ENCODE results near the gene SLC52A3. TPM values are rescaled to one million over a fixed set of nuclear protein-coding genes. Genes with fewer than 3 reads are reported as not detected.

The SLC52A3 gene
- total RNA-seq, 1 donor from 2014 or later, result 2.8 TPM

DNA sequence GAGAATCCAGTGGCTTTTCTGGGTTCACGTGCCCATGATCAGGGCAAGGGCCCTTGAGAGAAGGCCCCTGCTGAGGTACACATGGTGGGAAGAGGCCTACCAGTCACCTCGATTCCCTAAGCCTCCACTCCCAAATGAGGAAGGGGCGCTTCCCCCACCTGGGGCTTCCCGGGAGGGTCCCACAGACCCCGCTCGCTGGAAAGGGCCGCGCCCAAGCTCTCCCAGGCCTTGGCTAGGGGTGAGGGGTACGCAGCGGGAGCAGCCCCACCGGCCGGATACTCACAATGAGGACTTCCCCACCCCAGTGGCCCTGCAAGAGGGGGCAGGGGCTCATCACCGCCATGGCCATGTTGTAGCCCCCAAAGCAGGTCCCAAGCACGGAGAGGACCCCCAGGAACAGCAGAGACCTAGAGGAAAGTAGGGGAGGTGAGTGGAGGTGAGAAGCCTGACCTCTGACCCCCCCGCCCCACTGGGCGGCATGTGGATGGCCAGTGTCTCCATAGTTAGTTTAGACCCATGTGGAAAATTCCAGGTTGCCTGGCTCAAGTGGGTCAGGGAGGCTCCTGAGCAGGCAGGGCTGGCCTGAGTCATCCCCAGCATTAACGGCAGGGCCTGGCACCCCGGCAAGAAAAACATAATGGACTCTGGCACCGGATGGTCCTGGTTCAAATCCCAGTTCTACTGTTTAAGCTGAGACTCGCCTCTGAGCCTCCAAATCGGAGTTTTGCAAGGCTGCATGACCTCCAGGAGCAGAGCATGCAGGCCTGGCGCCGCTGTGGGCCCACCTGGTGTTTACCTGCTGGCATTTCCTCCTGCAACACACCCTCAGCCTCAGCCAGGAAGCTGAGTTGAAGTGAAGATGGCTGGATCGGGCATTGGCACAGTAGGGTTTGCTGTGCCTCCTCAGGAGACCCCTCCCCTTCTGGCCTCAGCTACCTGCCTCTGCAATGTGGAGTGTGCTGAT is 6.6 kb downstream of the SLC52A3 start:
- H3K27me3 ChIP-seq (ENCODE audit: control insufficient read depth, insufficient read depth, low read length), result peaks cover 7% of the 10 kb centered on the region
- DNase-seq (ENCODE audit: low read depth), result no peak
- TF ChIP-seq, protein P1, sequence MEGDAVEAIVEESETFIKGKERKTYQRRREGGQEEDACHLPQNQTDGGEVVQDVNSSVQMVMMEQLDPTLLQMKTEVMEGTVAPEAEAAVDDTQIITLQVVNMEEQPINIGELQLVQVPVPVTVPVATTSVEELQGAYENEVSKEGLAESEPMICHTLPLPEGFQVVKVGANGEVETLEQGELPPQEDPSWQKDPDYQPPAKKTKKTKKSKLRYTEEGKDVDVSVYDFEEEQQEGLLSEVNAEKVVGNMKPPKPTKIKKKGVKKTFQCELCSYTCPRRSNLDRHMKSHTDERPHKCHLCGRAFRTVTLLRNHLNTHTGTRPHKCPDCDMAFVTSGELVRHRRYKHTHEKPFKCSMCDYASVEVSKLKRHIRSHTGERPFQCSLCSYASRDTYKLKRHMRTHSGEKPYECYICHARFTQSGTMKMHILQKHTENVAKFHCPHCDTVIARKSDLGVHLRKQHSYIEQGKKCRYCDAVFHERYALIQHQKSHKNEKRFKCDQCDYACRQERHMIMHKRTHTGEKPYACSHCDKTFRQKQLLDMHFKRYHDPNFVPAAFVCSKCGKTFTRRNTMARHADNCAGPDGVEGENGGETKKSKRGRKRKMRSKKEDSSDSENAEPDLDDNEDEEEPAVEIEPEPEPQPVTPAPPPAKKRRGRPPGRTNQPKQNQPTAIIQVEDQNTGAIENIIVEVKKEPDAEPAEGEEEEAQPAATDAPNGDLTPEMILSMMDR (IDR thresholded peaks at IDR 0.05; ENCODE audit: insufficient read depth, low read length, poor library complexity, severe bottlenecking), result no peak

DNA sequence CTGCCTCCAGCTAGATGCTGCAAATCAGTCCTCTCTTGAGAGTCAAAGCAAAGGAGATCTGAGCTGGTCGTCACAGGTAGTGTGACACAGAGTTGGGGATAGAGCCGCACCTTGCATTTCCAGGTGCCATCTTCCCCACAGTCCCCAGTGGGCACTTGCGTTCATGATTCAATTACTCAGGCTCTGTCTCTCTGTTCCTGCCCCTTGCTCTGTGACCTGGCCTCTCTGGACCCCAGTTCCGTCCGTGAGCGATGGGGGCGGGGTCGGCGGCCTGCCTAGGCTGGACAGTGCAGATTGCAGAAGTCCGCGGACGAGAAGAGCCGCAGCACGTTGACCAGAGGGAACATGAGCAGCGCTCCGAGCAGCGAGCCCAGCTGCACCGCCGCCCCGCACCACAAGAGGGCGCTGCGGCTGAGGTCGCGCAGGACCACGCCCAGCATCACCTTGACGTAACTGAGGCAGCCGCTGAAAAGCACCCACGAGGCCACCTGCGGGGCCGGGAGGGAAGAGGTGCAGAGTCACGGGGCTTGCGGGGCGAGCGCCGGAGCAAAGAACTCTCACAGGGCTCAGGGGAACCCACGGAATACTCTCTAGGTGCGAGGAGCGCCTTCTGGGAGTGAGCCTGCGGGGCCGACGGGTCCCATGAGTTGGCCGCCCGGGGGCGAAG is 7.4 kb downstream of the SLC52A3 start:
- H3K27me3 ChIP-seq (ENCODE audit: control insufficient read depth, insufficient read depth, low read length), result peaks cover 7% of the 10 kb centered on the region
- TF ChIP-seq, protein P1 (IDR thresholded peaks at IDR 0.05; ENCODE audit: insufficient read depth, low read length, poor library complexity, severe bottlenecking), result peak; percentile 67
- no peaks in the 10 kb centered on the region for H3K36me3 ChIP-seq (ENCODE audit: control insufficient read depth, insufficient read depth, low read length)
- no peak overlapping the region for H3K4me3 ChIP-seq (ENCODE audit: low read depth, low read length)
- no peak for DNase-seq (ENCODE audit: low read depth)

More for the DNA sequence above, 6.6 kb downstream of the SLC52A3 start:
- no peak overlapping the region for H3K4me3 ChIP-seq (ENCODE audit: low read depth, low read length)
- H3K36me3 ChIP-seq (ENCODE audit: control insufficient read depth, insufficient read depth, low read length), result no peaks in the 10 kb centered on the region

DNA sequence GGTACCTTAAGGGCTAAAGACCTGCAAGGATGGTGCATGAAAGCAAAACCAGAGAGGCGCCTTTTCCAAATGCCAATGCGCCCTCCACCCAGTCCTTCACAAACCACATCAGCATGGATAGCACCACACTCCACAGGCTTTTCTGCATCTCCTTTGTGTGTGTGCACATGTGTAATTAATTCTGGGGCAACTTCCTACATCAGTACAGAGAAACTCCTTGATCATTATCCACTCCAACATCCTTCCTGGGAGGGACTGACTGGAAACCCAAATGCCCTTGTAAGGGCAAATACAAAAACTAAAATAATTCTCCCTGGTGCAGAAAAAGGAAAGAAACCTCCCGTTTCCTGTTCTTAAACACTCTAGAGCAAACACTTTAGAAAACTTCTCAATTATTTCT is 10.8 kb downstream of the SLC52A3 start:
- DNase-seq (ENCODE audit: low read depth), result no peak
- H3K4me3 ChIP-seq (ENCODE audit: low read depth, low read length), result no peak overlapping the region
- H3K27me3 ChIP-seq (ENCODE audit: control insufficient read depth, insufficient read depth, low read length), result peaks cover 7% of the 10 kb centered on the region
- H3K36me3 ChIP-seq (ENCODE audit: control insufficient read depth, insufficient read depth, low read length), result no peaks in the 10 kb centered on the region
- TF ChIP-seq, protein P1 (IDR thresholded peaks at IDR 0.05; ENCODE audit: insufficient read depth, low read length, poor library complexity, severe bottlenecking), result no peak

DNA sequence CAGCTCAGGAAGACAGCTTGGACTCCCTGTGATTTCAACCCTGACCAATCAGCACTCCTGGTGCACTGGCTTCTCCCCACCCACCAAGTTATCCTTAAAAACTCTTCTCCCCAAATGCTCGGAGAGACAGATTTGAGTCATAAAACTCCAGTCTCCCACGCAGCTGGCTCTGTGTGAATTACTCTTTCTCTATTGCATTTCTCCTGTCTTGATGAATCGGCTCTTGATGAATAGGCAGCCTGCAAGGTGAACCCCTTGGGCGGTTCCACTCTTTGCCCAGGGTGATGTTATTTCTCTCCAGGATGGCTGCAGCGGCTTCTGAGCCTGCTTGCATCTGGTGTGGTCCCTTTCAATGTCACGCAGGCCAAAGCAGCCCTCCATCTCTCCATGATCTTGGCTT is 12.4 kb downstream of the SLC52A3 start:
- Histone ChIP-seq H3K27me3 (ENCODE audit: control insufficient read depth, insufficient read depth, low read length) (peaks cover 4% of the 10 kb centered on the region), H3K36me3 (ENCODE audit: control insufficient read depth, insufficient read depth, low read length) (no peaks in the 10 kb centered on the region), H3K4me3 (ENCODE audit: low read depth, low read length) (no peak overlapping the region)
- DNase-seq (ENCODE audit: low read depth), result no peak
- TF ChIP-seq, protein P1 (IDR thresholded peaks at IDR 0.05; ENCODE audit: insufficient read depth, low read length, poor library complexity, severe bottlenecking), result no peak

DNA sequence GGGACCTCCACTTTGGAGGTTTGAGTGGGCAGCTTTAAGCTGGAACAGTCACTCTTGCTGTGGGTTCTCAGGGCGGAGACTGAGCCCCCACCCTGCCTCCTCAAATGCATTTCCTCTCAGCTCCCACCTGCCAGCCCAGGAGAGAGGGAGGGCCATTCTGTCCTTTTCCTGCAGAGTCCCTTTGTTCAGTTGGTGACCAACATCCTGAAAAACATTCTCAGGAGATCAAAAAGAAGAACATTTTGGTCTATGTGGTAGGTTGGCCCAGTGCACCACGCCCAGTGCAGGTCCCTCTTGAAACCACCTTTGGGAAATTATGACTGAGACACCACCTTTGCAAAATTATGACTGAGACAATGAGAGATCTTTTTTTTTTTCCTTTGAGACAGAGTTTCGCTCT is 13.4 kb downstream of the SLC52A3 start:
- DNase-seq (ENCODE audit: low read depth), result no peak
- H3K36me3 ChIP-seq (ENCODE audit: control insufficient read depth, insufficient read depth, low read length), result no peaks in the 10 kb centered on the region
- TF ChIP-seq, protein P1 (IDR thresholded peaks at IDR 0.05; ENCODE audit: insufficient read depth, low read length, poor library complexity, severe bottlenecking), result no peak
- no peak overlapping the region for H3K4me3 ChIP-seq (ENCODE audit: low read depth, low read length)
- H3K27me3 ChIP-seq (ENCODE audit: control insufficient read depth, insufficient read depth, low read length), result no peaks in the 10 kb centered on the region

Measured in kidney epithelial cell (primary cell).